Progenitor cell of endocrine pancreas (in vitro differentiated cells): ENCODE results near the gene KRTAP2-1. TPM values are rescaled to one million over a fixed set of nuclear protein-coding genes. Genes with fewer than 3 reads are reported as not detected.
"Not testable (repeated sequence)": the region's sequence is repeated elsewhere in the genome, so short reads cannot be mapped to it uniquely, and the experiment has no call there.

ENCODE experiments used
- DNase-seq: peaks from one replicate; pipeline ENCODE4 v3.0.0; 2021; ENCODE audit warnings: low spot score; ENCODE audit not compliant: unreplicated experiment
- H3K27ac Mint-ChIP-seq: 2 replicates; pipeline ENCODE4 v1.8.0; 2021; ENCODE audit warnings: mild to moderate bottlenecking, moderate library complexity, mixed read lengths
- H3K27me3 Mint-ChIP-seq: 2 replicates; pipeline ENCODE4 v1.8.0; 2021; ENCODE audit warnings: mixed read lengths
- H3K36me3 Mint-ChIP-seq: 2 replicates; pipeline ENCODE4 v1.8.0; 2022; ENCODE audit warnings: mixed read lengths; ENCODE audit not compliant: insufficient read depth
- H3K4me1 Mint-ChIP-seq: 2 replicates; pipeline ENCODE4 v1.8.0; 2021; ENCODE audit warnings: low read depth, mixed read lengths
- H3K4me3 Mint-ChIP-seq: 2 replicates; pipeline ENCODE4 v1.8.0; 2021; ENCODE audit warnings: low read depth, mild to moderate bottlenecking, moderate library complexity, mixed read lengths
- H3K9me3 Mint-ChIP-seq: 2 replicates; pipeline ENCODE4 v1.8.0; 2021; ENCODE audit warnings: low read depth, mixed read lengths
- long read RNA-seq: library from polyadenylated mRNA; unstranded; transcript quantifications from one replicate; pipeline ENCODE4 v2.0.0, GENCODE V29; 2020
- total RNA-seq: library from RNA; stranded (reverse); gene quantifications from 2 replicates; pipeline ENCODE4 v1.2.1, GENCODE V29; 2021
- TF ChIP-seq, protein P1 (sequence below): fragments of 200-600 bp; sonication (generic); IDR thresholded peaks from one replicate; pipeline ENCODE4 v1.5.0; 2021; ENCODE audit warnings: antibody characterized with exemption, mild to moderate bottlenecking; ENCODE audit not compliant: unreplicated experiment

The KRTAP2-1 gene
- total RNA-seq: not detected in 2 replicates
- long read RNA-seq: 0 reads

DNA sequence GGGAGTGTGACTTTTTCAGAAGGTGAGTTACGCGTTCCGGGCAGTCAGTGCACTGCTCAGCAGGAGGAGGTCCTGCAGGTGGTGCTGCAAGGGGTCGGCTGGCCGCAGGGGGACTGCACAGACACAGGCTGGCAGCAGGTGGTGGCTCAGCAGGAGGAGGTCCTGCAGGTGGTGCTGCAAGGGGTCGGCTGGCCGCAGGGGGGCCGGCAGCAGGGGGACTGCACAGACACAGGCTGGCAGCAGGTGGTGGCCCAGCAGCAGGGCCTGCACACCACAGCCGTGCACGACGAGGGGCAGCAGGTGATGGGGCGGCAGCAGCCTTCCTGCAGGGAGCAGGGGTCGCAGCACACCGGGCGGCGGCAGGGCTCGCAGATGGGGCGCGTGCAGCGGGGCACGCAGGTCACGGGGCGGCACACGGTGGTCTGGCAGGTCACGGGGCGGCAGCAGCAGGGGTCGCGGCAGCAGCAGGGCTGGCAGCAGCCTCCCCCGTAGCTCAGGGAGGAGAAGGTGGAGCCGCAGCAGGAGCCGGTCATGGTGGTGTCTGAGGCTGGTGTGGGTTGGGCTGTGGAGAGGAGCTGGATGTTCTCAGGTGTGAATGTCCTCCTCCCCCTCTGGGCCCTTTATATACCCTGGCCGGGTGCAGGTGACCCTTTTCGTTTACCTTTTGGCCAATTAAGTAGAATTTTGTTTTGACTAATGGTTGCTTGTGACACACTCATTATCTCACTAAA lies at the start of gene KRTAP2-1:
TSS of gene KRTAP2-1 (minus strand) at position 582 of the 731 bp plus-strand sequence. CDS start at position 533, 49 bp downstream.
- not testable (repeated sequence) for H3K4me1 Mint-ChIP-seq, H3K27ac Mint-ChIP-seq, H3K4me3 Mint-ChIP-seq, H3K27me3 Mint-ChIP-seq, H3K36me3 Mint-ChIP-seq, DNase-seq
- peaks cover 13% of the 10 kb centered on the region for H3K9me3 Mint-ChIP-seq

GRCh38 chr17:41096055-41096454 lies 48.9 kb upstream of the KRTAP2-1 start:
- H3K4me3 Mint-ChIP-seq: no peak overlapping the region
- peaks cover 5% of the 10 kb centered on the region for H3K9me3 Mint-ChIP-seq
- no peaks in the 10 kb centered on the region for H3K36me3 Mint-ChIP-seq
- H3K27ac Mint-ChIP-seq: no peak overlapping the region
- peaks cover 19% of the 10 kb centered on the region for H3K4me1 Mint-ChIP-seq
- TF ChIP-seq, protein P1, sequence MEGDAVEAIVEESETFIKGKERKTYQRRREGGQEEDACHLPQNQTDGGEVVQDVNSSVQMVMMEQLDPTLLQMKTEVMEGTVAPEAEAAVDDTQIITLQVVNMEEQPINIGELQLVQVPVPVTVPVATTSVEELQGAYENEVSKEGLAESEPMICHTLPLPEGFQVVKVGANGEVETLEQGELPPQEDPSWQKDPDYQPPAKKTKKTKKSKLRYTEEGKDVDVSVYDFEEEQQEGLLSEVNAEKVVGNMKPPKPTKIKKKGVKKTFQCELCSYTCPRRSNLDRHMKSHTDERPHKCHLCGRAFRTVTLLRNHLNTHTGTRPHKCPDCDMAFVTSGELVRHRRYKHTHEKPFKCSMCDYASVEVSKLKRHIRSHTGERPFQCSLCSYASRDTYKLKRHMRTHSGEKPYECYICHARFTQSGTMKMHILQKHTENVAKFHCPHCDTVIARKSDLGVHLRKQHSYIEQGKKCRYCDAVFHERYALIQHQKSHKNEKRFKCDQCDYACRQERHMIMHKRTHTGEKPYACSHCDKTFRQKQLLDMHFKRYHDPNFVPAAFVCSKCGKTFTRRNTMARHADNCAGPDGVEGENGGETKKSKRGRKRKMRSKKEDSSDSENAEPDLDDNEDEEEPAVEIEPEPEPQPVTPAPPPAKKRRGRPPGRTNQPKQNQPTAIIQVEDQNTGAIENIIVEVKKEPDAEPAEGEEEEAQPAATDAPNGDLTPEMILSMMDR: no peak
- DNase-seq: no peak
- H3K27me3 Mint-ChIP-seq: peaks cover 5% of the 10 kb centered on the region

GRCh38 chr17:41088760-41089352 lies 41.7 kb upstream of the KRTAP2-1 start:
- not testable (repeated sequence) for H3K27ac Mint-ChIP-seq, H3K27me3 Mint-ChIP-seq, H3K36me3 Mint-ChIP-seq, H3K4me3 Mint-ChIP-seq, DNase-seq
- Mint-ChIP-seq H3K9me3 (peaks cover 14% of the 10 kb centered on the region), H3K4me1 (peaks cover 18% of the 10 kb centered on the region)

DNA sequence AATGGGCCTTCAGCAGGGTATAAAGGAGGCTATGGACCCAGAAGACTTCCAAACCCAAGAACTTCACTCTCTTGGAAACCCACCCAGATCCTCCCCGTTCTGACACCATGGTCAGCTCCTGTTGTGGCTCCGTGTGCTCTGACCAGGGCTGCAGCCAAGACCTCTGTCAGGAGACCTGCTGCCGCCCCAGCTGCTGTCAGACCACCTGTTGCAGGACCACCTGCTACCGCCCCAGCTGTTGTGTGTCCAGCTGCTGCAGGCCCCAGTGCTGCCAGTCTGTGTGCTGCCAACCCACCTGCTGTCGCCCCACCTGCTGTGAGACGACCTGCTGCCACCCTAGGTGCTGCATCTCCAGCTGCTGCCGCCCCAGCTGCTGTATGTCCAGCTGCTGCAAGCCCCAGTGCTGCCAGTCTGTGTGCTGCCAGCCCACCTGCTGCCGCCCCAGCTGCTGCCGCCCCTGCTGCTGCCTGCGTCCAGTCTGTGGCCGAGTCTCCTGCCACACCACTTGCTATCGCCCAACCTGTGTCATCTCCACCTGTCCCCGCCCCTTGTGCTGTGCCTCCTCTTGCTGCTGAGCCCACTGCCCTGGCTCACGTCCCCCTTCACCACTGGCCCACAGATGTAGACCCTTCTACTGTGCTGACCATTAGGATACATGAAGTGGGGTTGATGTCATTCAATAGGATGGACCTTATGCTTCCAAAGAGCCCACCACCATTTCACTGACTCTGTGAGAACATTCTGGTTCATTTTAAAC lies 37.2 kb upstream of the KRTAP2-1 start, which contains the start of gene KRTAP4-7:
TSS of gene KRTAP4-7 (plus strand) at position 51 of the 757 bp plus-strand sequence. CDS start at position 108, 57 bp downstream.
- peaks cover 18% of the 10 kb centered on the region for H3K4me1 Mint-ChIP-seq
- H3K27ac Mint-ChIP-seq, H3K27me3 Mint-ChIP-seq, DNase-seq, H3K36me3 Mint-ChIP-seq, H3K4me3 Mint-ChIP-seq, H3K9me3 Mint-ChIP-seq: not testable (repeated sequence)

DNA sequence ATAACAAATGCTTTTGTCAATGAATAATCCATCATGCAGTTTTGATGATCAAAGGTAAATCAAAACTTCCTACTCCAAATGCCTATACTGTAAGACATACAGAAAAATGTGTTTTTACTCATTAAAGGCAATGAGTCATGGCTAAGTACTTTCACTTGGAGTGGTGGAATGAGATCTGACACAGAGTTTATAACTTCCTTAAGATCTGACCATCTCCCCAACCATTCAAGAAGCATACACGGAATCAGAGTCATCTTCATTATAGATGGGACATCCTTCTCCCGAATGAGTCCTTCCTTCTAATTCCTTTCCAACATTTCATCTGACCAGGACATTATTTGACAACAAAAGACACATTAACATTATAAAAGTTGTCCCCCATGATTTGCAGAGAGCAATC lies 36.3 kb upstream of the KRTAP2-1 start:
- peaks cover 13% of the 10 kb centered on the region for H3K4me1 Mint-ChIP-seq
- not testable (repeated sequence) for H3K4me3 Mint-ChIP-seq, DNase-seq, H3K36me3 Mint-ChIP-seq, H3K27me3 Mint-ChIP-seq, H3K27ac Mint-ChIP-seq, H3K9me3 Mint-ChIP-seq

DNA sequence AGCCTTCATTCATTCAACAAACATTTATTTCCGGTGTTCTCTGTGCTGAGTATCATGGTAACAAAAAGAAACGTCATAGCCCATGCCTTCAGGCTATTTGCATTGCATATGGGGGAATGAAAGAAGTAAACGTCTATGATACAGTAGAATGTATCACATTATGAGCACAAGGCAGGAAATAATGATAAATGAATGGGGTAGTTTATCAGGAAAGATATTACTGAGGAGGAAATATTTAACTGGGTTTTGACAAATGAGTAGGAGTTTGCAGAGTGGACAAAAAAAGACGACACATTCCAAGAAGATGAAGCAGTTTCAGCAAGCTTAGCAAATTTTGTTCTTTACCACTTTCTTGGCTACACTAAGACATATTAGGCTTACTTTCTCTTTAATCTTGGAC lies 35.5 kb upstream of the KRTAP2-1 start:
- no peak overlapping the region for H3K27ac Mint-ChIP-seq
- peaks cover 8% of the 10 kb centered on the region for H3K27me3 Mint-ChIP-seq
- no peaks in the 10 kb centered on the region for H3K36me3 Mint-ChIP-seq
- H3K4me3 Mint-ChIP-seq: no peak overlapping the region
- no peak for DNase-seq
- TF ChIP-seq, protein P1: no peak
- peaks cover 6% of the 10 kb centered on the region for H3K4me1 Mint-ChIP-seq
- no peaks in the 10 kb centered on the region for H3K9me3 Mint-ChIP-seq

DNA sequence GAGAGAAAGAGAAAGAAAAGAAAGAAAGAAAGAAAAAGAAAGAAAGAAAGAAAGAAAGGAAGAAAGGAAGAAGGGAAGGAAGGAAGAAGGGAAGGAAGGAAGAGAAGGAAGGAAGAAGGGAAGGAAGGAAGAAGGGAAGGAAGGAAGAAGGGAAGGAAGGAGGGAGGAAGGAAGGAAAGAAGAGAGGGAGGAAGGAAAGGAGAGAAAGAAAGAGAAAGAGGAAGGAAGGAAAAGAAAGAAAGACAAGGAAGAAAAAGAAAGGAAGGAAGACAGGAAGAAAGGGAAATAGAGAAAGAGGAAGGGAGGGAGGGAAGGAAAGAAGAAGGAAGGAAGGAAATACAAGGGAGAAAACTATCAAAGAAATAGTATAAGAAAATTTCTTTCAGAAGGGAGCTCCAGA lies 29.7 kb upstream of the KRTAP2-1 start:
- Mint-ChIP-seq H3K36me3 (no peaks in the 10 kb centered on the region), H3K4me1 (no peaks in the 10 kb centered on the region), H3K27me3 (peaks cover 9% of the 10 kb centered on the region), H3K9me3 (no peaks in the 10 kb centered on the region), H3K27ac (no peak overlapping the region), H3K4me3 (no peak overlapping the region)
- TF ChIP-seq, protein P1: no peak
- DNase-seq: no peak
